ENCODE data around the gene NRDC.

DNA sequence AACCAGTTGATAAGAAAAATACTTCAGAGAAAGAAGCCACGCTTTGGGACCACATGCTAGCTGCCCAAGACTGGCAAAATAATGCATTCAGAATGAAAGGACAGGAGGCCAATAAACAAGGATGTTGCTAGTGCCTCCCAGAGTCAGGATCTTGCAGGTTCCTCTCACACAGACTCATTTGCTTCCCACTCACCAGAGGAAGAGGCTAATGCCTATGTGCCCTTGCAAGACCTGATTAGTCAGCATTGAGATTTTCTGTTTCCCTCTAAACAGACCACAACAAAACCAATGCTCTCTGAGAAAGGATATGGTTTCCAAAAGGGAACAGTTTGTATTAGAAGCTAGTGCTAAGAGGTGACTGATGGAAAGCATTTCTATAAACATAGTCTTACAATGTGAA, 85.7 kb downstream of the NRDC start:
- TF ChIP-seq, protein P1, sequence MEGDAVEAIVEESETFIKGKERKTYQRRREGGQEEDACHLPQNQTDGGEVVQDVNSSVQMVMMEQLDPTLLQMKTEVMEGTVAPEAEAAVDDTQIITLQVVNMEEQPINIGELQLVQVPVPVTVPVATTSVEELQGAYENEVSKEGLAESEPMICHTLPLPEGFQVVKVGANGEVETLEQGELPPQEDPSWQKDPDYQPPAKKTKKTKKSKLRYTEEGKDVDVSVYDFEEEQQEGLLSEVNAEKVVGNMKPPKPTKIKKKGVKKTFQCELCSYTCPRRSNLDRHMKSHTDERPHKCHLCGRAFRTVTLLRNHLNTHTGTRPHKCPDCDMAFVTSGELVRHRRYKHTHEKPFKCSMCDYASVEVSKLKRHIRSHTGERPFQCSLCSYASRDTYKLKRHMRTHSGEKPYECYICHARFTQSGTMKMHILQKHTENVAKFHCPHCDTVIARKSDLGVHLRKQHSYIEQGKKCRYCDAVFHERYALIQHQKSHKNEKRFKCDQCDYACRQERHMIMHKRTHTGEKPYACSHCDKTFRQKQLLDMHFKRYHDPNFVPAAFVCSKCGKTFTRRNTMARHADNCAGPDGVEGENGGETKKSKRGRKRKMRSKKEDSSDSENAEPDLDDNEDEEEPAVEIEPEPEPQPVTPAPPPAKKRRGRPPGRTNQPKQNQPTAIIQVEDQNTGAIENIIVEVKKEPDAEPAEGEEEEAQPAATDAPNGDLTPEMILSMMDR (IDR thresholded peaks at IDR 0.05) = no peak
- no peak for TF ChIP-seq POLR2A (IDR thresholded peaks at IDR 0.05)

Data from vagina (tissue), 2 donors.